Stimulated activated CD8-positive, alpha-beta memory T cell treated with anti-CD3 and anti-CD28 coated beads, Interleukin-7, amount 100 ng/mL, for 1 hour (primary cell): ENCODE measurements around the gene DAAM2.

Source experiments
- DNase-seq, 2 donors: peaks; one replicate each; pipeline ENCODE4 v3.0.0-alpha.2; 2020; ENCODE audit warnings: low read depth in 2 of 2

DAAM2 gene

GRCh38 chr6:39819228-39819627 is 27.1 kb downstream of the DAAM2 start:
- no peak for DNase-seq

DNA sequence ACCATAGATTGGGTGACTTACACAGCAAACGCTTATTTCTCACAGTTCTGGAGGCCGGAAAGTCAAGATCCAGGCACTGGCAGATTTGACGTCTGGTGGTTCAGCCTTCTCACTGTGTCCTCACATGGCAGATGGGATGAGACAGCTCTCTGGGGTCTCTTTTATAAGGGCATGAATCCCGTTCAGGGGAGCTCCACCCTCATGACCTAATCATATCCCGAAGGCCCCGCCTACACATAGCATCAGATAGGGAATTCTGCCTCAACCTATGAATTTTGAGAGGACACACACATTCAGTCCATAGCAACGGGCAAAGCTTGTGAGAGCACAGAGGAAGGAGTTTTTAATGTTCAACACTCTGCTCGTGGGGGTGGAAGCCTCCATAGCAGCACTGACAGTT is 27.5 kb downstream of the DAAM2 start:
- no peak for DNase-seq

GRCh38 chr6:39820553-39820952 is 28.4 kb downstream of the DAAM2 start:
- no peak for DNase-seq

DNA sequence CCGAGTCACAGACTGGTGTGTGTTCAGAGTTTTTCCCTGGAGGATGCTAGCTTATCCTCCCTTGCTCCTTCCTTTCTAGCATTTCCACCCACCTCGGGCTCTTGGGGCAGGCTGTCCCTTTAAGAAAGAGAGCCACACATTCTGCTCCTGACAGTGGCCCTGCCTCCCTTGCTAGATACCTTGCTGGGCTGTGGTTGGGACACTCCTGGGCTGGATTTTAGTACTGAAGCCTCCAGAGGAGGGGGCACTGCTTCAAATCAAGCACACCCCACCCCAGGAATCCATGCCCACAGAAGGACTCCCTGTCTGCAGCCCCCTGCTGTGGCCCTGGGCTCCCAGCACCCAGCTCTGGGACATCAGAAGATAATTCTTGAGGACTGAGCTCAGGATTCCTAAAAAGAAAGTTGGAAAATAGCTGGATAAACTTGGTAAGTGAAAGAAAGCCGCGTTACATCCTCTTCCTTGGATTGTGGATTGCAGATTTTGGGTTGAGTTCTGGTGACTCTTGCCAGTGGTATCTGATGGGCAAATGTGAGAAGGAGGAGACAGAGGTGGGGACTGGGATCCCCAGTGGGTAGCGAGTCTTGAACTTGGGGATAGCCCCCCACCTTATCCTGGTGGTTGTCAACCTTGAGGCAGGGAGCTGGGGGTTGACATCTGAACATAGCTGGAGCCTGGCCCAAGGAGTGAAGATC is 29.0 kb downstream of the DAAM2 start:
- DNase-seq = no peak

- no peak for DNase-seq
These were observed 29.8 kb downstream of the DAAM2 start for GRCh38 chr6:39821742-39822532.

DNA sequence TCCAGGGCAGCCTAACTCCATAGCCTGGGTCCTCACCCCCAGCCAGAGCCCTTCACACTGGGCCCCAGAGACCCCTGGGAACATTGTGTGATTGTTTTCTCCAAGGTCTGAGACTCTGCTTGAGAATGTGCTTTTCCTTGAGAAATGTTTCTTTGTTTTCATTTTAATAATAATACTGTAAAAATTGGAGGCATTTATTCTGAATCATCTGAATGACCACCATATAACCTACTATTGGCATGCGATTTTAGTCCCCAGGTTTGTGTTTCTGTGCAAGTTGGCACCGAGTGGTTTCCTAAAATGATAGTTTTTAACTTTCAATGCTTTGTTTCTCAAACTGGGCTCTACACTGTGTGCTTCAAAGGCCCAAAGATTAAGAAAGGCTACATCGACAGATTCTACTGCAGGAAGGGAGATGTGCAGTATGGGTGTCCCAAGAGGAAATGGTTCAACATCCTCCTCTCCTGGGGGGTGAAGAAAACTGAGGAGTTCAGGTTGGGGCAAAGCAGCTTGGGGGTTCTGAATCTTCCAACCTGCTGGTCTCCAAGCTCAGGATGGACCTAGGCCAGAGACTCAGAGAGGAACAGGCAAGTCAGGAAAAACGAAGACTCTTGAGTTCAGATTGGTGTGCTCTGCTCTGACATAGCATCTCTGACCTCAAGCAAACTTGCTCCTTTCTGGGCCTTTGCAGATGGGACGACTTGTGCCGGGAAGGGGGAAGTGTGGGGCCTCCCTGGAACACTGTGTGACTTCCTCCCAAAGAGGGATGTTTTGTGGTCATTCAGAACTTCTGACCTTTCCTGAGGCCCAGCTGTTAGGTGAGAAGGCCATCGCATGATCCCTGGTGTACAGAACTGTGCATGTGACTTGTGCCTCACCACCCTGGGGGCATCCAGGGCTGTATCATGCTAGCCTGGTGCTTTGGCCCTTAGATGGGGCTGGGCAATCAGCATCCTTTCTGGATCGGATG is 31.0 kb downstream of the DAAM2 start:
- no peak for DNase-seq

GRCh38 chr6:39824030-39824926 is 32.1 kb downstream of the DAAM2 start:
- no peak for DNase-seq

DNA sequence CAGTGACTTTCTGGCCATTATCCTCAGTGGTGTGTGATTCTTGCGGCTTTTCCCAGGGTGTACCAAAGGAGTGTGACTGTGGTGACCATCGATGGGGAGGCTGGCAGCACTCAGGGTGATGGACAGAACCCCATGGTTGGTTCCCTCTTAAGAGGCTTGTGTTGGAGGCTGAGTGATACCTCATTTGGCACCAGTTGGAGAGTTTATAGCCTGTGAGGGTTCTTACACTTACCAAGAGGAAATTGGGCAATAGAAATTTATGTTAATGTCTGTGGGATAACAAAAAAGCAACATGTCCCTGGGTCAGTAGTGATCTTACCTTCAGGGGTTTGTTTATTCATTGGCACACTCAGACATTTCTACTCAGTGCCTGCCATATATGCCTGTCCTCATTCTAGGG is 37.2 kb downstream of the DAAM2 start:
- no peak for DNase-seq

DNA sequence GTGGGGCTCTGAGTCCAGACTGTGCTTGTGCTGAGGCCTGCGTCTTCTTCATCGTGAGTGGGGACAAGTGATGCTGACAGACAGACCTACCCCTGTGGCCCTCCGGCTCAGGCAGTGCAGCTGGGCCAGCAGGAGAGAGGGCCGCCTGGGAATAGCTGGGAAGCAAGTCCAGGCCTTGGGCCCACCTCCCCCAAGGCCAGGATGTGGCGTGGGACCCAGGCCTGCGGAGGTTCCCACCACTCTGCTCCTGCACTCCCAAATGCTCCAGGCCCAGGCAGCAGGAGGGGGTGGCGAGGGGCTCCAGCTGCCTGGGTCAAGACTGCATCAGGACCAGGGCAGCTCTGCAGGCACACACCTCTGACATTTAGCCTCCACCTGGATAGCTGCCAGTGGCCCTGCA is 38.3 kb downstream of the DAAM2 start:
- no peak for DNase-seq

- DNase-seq = no peak
These were observed 39.5 kb downstream of the DAAM2 start for GRCh38 chr6:39831701-39832100.

GRCh38 chr6:39834278-39834677 is 42.1 kb downstream of the DAAM2 start:
- DNase-seq = no peak

- no peak for DNase-seq
These were observed 42.7 kb downstream of the DAAM2 start for GRCh38 chr6:39834866-39835265.

DNA sequence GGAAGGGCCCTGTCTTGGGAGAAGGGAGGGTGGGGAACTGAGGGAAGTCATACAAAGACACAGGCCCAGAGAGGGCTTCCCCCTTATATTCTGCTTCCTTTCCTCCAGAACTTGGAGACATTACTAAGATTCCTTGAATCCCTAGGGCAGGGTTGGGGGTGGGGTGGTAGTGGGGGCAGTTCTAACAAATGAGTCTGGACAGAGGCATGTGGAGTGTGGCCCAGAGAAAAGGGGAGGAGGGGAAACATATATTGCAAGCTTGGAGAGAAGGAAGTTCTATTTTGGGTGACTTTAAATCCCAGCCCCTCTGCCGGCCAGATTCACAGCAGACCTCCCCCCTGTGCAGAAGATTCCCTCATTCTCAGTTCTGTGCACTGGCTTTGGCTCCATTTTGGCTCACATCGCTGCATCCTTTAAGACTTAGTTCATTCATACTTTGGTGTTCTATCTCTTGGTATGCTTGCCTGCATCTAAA is 43.7 kb downstream of the DAAM2 start:
- DNase-seq = no peak

GRCh38 chr6:39836606-39837005 is 44.4 kb downstream of the DAAM2 start:
- DNase-seq = no peak

- DNase-seq = no peak
These were observed 47.3 kb downstream of the DAAM2 start for GRCh38 chr6:39839445-39839844.

DNA sequence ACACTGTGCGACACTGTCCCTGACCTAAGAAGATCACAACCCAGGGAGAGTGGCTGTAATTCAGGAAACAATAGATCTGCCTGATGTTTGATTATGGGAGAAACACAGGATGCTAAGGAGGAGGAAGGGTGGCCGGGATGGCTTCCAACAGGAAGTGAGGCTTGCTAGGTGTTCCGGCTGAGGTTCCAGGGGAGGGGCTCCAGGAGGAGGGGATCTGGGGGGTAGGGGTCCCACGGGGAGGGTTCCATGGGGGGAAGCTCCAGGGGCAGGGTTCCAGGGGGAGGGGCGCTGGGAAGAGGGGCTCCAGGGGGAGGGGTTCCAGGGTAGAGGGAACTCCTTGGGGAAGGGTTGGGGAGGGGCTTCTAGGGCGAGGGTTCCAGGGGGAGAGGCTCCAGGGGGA is 48.6 kb downstream of the DAAM2 start:
- DNase-seq = no peak

GRCh38 chr6:39841291-39841690 is 49.1 kb downstream of the DAAM2 start:
- no peak for DNase-seq

GRCh38 chr6:39841923-39842322 is 49.7 kb downstream of the DAAM2 start:
- no peak for DNase-seq

DNA sequence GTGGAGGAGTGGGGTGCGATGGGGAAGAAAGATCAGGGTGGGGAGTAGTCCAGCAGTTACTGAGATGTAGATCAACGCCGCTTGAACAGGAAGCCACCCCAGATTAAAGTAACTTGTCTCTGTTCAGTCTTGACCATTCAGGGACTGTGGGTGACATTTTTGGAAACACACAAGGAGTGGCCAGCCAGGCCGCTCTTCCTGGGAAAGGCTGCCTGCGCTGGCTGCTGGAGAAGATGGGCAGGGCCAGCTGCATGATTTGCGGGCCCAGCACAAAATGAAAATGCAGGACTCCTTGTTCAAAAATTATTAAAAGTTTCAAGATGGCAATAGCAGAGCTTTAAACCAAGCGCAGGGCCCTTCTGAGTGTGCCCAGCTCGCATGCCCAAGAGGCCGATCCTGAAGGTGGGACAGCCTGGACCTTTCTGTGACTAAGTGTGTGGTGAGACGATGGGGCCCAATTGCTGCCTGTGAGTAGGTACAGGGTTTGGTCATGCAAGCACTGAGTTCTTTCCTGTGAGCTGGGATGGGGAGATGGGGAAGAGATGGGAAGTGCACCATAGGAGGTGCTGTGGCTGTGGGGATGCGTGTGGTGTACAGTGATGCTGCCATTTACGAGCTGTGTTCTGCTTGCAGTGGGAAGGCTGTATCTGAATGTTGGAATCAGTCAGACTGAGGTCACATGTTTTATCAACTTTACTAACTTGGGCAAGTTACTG is 51.3 kb downstream of the DAAM2 start:
- DNase-seq = no peak

DNA sequence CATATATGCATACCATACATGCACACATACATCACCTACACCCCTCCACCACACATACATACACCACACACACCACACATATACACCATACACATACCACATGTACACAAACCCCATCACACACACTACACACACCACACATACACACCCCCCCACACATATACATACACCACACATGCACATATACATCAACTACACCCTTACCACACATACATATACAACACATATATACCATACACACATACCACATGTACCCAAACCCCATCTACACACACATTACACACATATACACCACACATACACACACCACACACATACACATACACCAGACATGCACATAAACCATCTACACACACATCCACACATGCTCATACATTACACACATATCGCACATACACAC is 52.7 kb downstream of the DAAM2 start:
- no peak for DNase-seq
